Measurements from ENCODE around the gene ADAMTS15.
A peak's percentile ranks its signal among the peaks of the same experiment; 100 is the strongest.

ADAMTS15 gene

GRCh38 chr11:130418756-130419155 is 29.7 kb upstream of the ADAMTS15 start:
- peak; percentile 71 for DNase-seq (ENCODE audit: low read depth)

DNA sequence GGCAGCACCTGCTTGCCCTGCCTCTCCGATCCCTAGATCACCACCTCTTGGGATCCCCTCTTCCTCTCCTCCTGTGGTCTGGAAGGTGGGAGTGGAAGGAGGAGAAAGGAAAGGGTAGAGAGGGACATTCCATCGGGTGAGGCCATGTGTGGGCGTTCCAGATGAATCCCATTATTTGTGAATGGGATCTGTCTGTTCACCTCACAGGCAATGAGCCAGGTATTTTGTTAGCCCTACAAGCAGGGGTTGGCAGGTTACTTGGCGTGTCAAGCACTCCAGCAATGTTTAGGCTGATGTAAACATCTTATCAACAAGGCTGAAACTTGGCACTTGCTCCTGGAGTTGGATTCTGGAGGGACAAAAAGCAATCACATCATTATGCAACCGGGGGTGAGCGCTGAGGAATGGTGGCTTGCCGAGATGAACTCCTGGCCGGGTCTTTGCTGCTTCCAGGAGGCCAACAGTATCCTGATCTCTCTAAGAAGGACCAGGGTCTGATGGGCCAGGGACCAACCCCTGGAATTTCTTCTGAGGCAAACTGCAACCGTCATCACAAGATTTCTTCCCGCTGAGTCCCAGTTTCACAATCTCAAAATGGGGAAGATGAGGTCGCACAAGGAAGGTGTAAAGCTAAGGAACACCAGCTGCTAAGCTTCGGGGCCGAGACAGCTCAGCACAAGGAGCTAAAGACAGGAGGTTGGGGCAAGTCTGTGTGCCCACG is 27.8 kb upstream of the ADAMTS15 start:
- DNase-seq (ENCODE audit: low read depth), result no peak

GRCh38 chr11:130421199-130421585 is 27.3 kb upstream of the ADAMTS15 start:
- DNase-seq (ENCODE audit: low read depth), result no peak

DNA sequence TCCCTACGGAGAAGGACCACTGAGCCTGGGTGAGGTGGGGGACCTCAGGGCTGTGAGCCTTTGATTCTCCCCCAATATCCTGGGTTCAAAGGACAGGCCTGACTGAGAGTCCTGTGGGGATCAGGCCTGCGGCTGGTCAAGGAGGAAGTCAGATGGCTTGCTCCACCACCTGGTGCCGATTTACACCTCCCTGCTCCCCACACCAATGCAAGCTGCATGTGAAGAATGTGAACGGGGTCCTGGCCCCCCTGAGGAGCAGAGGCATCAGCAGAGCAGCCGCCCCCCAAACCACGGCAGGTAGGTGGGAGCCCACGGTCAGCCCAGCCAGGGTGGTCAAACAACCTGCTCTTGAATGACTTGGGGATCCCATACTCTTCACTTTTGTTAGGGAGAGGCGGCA is 26.7 kb upstream of the ADAMTS15 start:
- DNase-seq (ENCODE audit: low read depth), result no peak

DNA sequence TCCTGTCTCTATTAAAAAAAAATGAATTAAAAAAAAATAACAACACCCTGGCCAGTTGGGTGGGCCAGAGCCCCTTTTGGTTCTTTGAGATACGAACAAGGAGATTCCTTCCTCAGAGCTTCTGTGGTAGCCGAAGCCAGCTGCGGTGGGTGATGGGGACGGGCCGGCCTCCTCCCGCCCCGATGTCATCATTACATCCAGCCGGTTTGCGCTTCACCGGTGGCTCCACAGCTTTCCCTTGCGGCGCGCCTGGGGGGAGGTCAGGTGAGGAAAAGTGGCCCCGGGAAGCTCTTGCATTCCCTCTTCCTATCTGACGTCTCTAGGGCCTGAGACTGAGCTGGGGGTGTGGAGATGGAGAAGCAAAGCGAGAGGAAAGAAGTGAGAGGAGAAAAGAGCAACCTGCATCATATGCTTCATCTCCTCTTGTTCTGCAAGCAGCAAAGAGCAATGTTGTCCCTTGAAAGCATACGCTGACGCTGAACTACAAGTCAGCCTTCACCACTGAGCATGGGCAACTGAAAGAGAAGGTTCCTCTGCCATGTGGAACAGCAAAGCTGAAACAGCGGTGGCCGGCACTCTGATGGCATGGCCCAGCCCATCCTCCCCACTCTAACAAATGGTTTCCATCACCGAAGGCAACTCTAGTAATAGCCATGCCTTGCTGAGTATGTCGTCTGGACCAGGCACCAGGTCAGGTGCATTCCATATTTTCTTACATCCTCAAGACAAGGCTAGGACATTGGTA is 26.0 kb upstream of the ADAMTS15 start:
- no peak for DNase-seq (ENCODE audit: low read depth)

DNA sequence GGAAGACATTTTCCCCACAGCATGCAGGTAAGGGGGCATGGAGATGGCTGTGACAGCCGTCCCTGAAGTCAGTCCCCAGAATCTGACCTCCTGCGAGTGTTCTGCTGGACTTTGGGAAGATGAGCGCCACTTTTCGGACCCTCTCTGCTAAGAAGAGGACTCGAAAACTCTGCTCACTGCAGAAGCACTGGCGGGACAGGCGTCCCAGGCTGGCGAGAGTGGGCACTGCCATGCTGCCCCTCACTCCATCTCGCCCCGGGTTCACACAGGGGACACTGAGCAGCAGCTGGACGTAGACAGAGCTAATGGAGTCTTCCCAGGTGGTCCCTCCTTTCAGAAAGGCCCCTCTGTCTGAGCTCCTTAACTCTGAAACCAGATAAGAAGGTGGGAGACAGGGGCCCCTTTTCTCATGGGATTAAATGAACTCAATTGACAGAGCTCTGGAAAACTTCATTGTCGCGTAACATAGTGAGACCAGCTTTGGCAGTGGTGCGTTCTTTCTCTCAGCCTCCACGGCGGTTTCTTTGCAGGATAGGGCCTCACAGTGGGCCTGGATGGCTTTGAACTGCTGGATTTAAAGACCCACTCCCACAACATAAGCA is 24.8 kb upstream of the ADAMTS15 start:
- DNase-seq (ENCODE audit: low read depth), result no peak

GRCh38 chr11:130424613-130425140 is 23.8 kb upstream of the ADAMTS15 start:
- no peak for DNase-seq (ENCODE audit: low read depth)

- DNase-seq (ENCODE audit: low read depth), result no peak
These were observed 23.3 kb upstream of the ADAMTS15 start for GRCh38 chr11:130425156-130425555.

DNA sequence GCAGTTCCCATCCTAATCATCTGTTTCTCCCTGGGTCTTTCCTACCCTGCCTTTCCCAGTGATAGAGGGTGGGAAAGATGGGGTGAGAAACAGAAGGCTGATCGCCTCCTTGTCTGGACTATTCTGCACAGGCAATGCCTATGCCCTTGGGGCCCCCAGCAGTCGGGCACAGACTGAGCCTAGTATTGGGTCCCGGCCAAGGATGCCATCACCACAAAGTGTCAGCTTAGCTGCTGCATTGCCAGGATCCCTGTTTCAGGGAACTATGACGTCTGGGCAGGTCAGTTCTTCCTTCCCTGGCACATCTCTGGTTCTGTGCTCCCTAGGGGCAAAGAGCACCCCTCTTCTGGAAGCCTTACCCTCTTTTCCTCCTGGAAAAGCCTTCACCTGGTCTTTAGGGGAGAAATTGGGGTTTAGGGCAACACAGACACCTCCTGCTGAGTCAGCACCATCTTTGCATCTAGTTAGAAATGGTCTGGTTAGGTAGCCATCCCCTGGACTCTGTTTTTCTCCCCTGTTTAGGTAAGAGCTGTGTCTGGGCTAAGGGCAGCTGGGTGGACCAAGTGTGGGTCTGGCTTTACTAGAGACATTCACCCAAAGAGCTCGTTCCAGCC is 22.1 kb upstream of the ADAMTS15 start:
- no peak for DNase-seq (ENCODE audit: low read depth)

- DNase-seq (ENCODE audit: low read depth), result no peak
These were observed 21.6 kb upstream of the ADAMTS15 start for GRCh38 chr11:130426837-130427341.

GRCh38 chr11:130427581-130428315 is 20.7 kb upstream of the ADAMTS15 start:
- peak; percentile 25 for DNase-seq (ENCODE audit: low read depth)

DNA sequence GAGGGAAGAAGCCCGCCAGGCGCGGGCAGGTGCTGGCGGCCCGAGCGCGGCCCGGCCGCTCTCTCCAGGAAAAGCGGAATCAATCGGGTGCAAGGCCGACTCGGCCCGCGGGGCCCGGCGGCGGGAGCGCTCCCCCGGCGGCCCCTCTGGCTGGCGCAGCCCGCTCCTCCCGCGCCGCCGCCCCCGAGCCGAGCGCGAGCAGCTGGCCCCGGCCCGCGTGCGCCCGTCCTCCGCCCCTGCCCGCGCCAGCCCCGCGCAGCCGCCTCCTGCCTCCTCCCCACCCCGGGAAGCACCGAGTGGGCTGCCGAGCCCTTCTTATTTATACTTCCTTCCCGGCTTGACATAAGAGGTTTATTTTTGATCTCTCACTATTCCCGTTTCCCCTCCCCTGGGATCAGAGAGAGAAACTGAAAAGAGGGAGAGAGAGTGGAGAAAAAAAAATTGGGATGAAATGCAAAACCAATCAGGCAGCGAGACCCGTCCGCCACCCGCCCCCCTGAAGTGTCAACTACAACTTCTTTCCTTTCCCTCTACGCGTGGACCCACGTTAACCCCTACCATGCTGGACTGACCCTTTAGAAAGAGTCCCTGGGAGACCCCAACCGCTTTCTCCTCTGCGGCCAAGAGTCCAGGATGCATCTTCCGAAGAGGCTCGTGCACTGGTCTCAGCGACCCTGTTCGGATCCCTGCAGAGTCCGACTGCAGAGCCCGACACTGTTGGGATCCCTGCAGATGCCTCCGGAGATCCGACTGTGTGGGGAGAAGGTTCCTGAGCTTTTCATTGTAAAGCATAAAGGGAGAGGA is 19.9 kb upstream of the ADAMTS15 start, which contains the start of gene ADAMTS8:
Gene ADAMTS8, minus strand, starts transcription at position 294 of the 804 bp plus-strand sequence. CDS start 323 bp downstream, outside the sequence.
- no peak for DNase-seq (ENCODE audit: low read depth)

DNA sequence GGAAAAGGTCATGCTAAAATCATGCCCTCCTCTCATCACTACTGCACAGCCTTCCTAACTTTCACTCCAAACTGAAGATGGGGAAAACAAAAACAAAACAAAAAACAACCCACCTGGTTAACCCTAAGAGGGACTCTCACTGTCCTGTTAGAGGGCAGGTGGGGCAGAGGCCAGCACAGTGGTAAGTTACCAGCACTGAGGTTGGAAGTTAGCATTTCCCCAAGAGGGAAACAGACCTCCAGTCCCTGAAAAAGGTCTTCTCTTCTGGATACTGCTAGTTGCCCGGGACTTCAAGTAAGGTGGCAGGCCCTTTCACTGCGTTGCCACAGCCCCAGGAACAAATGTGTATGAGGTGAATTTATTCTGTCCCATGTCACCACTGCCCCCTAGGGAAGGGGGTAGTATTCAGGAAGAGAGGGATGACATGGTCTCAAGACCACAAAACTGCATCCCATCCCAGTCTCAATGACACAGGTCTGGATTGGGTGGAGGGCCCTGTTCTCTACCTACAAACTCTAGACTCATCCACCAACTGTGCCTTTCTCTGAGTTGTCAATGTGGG is 19.2 kb upstream of the ADAMTS15 start:
- DNase-seq (ENCODE audit: low read depth), result no peak

DNA sequence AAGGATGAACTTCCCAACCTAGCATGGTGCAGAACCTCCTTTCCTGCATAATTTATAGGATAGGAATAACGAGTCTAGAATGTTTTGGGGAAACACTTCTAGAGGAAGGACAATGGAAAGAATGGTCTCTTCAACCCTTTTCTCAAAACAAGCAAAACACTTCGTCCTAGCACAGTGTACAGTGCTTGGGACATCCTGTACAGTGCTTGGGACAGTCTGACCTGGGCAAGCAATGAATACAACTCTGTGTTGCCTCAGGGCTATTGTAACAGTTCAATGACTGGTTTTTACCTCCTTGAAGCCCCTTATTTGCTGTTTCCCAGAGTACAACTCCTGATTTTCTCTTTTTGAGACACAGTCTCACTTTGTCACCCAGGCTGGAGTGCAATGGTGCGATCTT is 18.5 kb upstream of the ADAMTS15 start:
- no peak for DNase-seq (ENCODE audit: low read depth)

- peak; percentile 65 for DNase-seq (ENCODE audit: low read depth)
These were observed 17.1 kb upstream of the ADAMTS15 start for GRCh38 chr11:130431331-130431773.

- DNase-seq (ENCODE audit: low read depth), result peak; percentile 70
These were observed 16.6 kb upstream of the ADAMTS15 start for GRCh38 chr11:130431801-130432200.

GRCh38 chr11:130433357-130433756 is 15.1 kb upstream of the ADAMTS15 start:
- DNase-seq (ENCODE audit: low read depth), result no peak

GRCh38 chr11:130434521-130435223 is 13.8 kb upstream of the ADAMTS15 start:
- peak; percentile 85 for DNase-seq (ENCODE audit: low read depth)

- DNase-seq (ENCODE audit: low read depth), result peak; percentile 78
These were observed 12.8 kb upstream of the ADAMTS15 start for GRCh38 chr11:130435671-130436070.
